T follicular helper cell (primary cell): Measurements from ENCODE around the gene S100A16.
"Not testable (repeated sequence)": the region's sequence is repeated elsewhere in the genome, so short reads cannot be mapped to it uniquely, and the experiment has no call there.

Source experiments
- DNase-seq: peaks from one replicate; pipeline ENCODE4 v3.0.0-alpha.2; 2020; ENCODE audit warnings: low read depth

S100A16 gene

DNA sequence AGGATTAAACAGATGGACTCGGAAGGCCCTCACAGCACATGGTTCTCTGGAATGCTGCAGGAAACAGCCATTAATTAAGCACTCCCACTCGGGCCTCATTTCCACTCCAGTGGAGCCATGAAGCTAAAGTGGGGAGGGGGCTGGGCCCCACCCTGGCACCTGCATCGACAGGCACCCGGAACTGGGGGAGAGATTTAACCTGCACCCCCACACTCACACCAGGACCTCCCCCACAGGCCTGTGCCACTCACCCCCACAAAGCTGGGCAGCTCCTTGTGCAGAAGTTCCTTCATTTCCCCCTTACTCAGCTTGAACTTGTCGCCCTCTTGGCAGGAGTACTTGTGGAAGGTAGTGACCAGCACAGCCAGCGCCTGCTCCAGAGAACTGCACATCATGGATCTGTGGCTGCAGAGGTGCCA is 49.4 kb downstream of the S100A16 start:
- no peak for DNase-seq

DNA sequence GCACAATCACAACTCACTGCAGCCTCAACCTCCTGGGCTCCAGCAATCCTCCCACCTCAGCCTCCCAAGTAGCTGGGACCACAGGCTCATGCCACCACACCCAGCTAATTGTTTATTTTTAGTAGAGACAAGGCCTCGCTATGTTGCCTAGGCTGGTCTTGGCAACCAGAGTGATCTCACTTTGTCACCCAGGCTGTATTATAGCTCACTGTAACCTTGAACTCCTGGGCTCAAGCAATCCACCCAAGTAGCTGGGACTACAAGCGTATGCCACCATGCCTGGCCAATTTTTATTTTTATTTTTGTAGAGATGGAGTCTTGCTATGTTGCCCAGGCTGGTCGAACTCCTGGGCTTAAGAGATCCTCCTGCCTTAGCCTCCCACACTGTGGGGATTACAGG is 50.9 kb downstream of the S100A16 start:
- DNase-seq = not testable (repeated sequence)

DNA sequence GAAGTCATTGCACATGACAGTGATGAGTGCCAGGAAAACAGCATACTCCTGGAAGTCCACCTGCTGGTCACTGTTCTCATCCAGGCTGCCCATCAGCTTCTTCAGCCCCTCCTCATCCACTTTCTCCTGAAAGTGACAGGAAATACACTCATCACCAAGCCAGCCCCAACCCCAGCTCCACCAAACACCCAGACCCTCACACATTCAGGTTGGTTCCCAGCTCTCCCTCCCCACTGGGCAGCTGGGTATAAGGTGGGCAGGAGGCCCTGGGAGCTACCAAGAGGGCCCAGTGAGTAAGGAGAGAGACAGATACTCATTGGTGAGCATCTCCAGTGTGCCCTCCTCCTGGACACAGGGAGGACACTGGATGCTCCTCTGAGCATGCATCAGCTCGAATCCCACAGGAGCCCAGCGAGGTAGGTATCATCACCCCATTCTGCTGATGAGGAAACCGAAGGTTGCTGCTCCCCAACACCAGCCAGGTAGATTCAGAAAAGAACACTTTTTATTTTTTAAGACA is 51.4 kb downstream of the S100A16 start:
- no peak for DNase-seq

DNA sequence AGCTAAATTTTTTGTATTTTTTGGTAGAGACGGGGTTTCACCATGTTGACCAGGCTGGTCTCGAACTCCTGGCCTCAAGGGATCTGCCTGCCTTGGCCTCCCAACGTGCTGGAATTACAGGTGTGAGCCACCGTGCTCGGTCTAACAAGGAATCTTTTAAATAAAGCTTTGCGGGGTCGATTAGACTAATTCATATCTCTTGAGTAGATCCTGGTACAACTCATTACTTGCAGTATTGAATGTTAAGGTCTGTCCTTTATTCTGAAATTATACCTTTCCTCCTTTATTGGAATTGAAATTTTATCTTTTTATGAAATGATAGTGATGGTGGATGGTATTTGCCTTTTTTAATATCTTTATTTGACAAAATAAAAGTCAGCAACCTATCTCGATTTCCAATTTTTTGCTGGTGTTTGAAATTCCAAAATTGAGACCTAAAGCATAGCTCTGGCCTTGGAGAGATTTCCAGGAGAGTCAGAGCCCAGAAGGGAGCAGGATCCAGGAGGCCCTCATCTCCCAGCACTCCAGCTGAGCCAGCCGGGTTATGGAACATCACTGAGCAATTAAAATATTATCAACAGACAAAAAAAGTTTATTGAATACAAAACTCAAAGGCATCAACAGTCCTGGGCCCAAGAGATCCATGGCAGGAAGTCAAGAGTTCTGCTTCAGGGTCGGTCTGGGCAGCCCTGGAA is 52.0 kb downstream of the S100A16 start:
- no peak for DNase-seq

DNA sequence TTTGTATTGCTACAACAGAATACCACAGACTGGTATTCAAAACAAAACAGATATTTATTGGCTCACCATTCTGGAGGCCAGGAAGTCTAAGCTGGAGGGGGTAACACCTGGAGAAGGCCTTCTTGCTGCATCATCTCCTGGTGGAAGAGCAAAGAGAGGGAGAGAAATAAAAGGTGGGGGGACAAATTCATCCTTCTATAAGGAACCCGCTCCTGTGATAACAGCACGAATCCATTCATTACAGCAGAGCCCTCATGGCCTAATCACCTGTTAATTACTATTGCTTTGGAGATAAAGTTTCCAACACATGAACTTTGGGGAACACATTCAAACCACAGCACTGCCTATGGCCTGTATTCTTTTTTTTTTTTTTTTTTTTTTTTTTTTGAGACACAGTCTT is 52.7 kb downstream of the S100A16 start:
- no peak for DNase-seq

DNA sequence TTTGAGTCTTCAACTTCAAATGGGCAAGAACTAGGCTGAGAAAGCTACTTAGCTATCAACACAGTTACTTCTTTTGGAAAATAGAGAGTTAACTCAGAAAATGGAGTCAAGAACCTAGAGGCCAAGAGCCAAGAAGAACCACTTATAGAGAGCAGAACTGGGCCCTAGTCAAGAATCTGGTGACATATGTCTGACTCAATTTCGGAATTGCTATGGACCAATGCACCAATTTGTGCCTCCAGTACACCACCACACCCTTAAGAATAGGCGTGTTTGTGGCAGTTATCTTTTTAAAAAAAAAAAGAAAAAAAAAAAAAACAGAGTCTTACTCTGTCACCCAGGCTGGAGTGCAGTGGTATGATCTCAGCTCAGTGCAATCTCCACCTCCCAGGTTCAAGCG is 55.1 kb downstream of the S100A16 start:
- DNase-seq = no peak
